A204.1 (cell line): ENCODE data around the gene PRR7.
A peak's percentile ranks its signal among the peaks of the same experiment; 100 is the strongest.

Experiments used
- FAIRE-seq: peaks from 2 replicates; lab custom pipeline; 2012; peaks lifted over from hg19 to GRCh38; lab: Jason Lieb, UNC

The PRR7 gene

GRCh38 chr5:177437623-177438022 is 9.0 kb upstream of the PRR7 start:
- FAIRE-seq, result no peak

- FAIRE-seq, result no peak
Measured at GRCh38 chr5:177438468-177438867, 8.1 kb upstream of the PRR7 start.

- no peak for FAIRE-seq
Measured at GRCh38 chr5:177439518-177440053, 7.0 kb upstream of the PRR7 start.

- FAIRE-seq, result no peak
Measured at GRCh38 chr5:177440211-177440989, 6.2 kb upstream of the PRR7 start.

- FAIRE-seq, result no peak
Measured at GRCh38 chr5:177440990-177441780, 5.4 kb upstream of the PRR7 start.

GRCh38 chr5:177442066-177442826 is 4.4 kb upstream of the PRR7 start:
- no peak for FAIRE-seq

- no peak for FAIRE-seq
Measured at GRCh38 chr5:177443144-177443983, 3.2 kb upstream of the PRR7 start.

- FAIRE-seq, result no peak
Measured at GRCh38 chr5:177444106-177445051, 2.2 kb upstream of the PRR7 start.

GRCh38 chr5:177445052-177445916 is 1.3 kb upstream of the PRR7 start:
- FAIRE-seq, result no peak

- FAIRE-seq, result no peak
Measured at GRCh38 chr5:177445917-177446199, 756 bp upstream of the PRR7 start.

- FAIRE-seq, result no peak
Measured at GRCh38 chr5:177447066-177447610, 524 bp downstream of the PRR7 start.

- FAIRE-seq, result peak; percentile 39
Measured at GRCh38 chr5:177447611-177448243, 1.1 kb downstream of the PRR7 start.

GRCh38 chr5:177448244-177448950 is 1.8 kb downstream of the PRR7 start:
- FAIRE-seq, result no peak

GRCh38 chr5:177449140-177450061 is 2.8 kb downstream of the PRR7 start:
- no peak for FAIRE-seq

- no peak for FAIRE-seq
Measured at GRCh38 chr5:177450667-177451424, 4.2 kb downstream of the PRR7 start.
